ENCODE results near the gene PLK3. TPM values are rescaled to one million over a fixed set of nuclear protein-coding genes. Genes with fewer than 3 reads are reported as not detected.

PLK3 gene
- total RNA-seq, 2 experiments from 2014 or later: 8.8 to 10.1 TPM

DNA sequence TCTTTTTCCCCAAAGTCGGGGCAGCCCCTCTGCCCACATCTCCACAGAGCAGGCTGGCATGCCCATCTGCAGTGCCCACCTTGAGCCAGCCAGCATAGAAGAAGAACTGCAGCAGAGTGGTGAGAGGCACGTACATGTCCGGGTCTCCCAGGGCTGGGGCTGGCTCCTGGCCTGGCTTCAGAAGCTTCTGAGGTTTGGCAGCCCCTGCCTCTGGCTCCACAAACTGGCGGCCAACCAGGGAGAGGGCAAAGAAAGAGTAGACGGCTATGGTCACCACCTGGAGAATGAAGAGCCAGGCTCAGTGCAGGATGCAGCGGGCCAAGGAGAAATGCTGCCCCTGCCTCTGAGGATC lies 15.2 kb upstream of the PLK3 start:
- H3K4me2 ChIP-seq (ENCODE audit: low read length): peak overlapping the region; percentile 66
- H3K9me3 ChIP-seq (ENCODE audit: low read length): no peaks in the 10 kb centered on the region
- peak overlapping the region; percentile 40 for H3K27ac ChIP-seq (ENCODE audit: low read depth, low read length, poor library complexity, severe bottlenecking)
- H3K4me3 ChIP-seq (ENCODE audit: low read depth, low read length, poor library complexity, severe bottlenecking): peak overlapping the region; percentile 56
- TF ChIP-seq EZH2phosphoT487 (IDR thresholded peaks at IDR 0.05; ENCODE audit: borderline replicate concordance, low read depth, low read length) (no peak), CTCF (conservative IDR thresholded peaks at IDR 0.05; ENCODE audit: low read length) (peak; percentile 3; the same call in 1 of the 2 replicates)
- peak overlapping the region; percentile 93; the same call in 1 of the 2 replicates for H2AFZ ChIP-seq (ENCODE audit: low read length)
- intact Hi-C loops (cut with micrococcal nuclease; ENCODE audit: unreplicated experiment): no loop called here
- CTCF ChIA-PET (ENCODE audit: unreplicated experiment): interaction anchor here (0.7 to 2.5 kb wide), 2 partner anchors 9 to 24 kb away, joined by 4 to 9 read pairs; no protein-coding TSS in a partner anchor
- peaks cover 26% of the 10 kb centered on the region for H3K36me3 ChIP-seq (ENCODE audit: insufficient read depth, low read length)
- no peaks in the 10 kb centered on the region for H3K79me2 ChIP-seq (ENCODE audit: insufficient read depth, low read depth, low read length)
- H3K4me1 ChIP-seq (ENCODE audit: insufficient read depth, low read length, poor library complexity, severe bottlenecking): peaks cover 35% of the 10 kb centered on the region
- H4K20me1 ChIP-seq (ENCODE audit: insufficient read depth, low read length): no peaks in the 10 kb centered on the region
- BruUV-seq (replicated peaks): no TSS peak
- no peak for DNase-seq (ENCODE audit: low spot score)
- POLR2A ChIA-PET: interaction anchor here (0.5 to 4.4 kb wide), 6 partner anchors 10 to 721 kb away, joined by 3 to 20 read pairs (median 8); partner anchors contain the start of genes PLK3, RNU5D-1 and RPS8
- no peaks in the 10 kb centered on the region for H3K9me2 ChIP-seq (ENCODE audit: insufficient read depth, low read length)

DNA sequence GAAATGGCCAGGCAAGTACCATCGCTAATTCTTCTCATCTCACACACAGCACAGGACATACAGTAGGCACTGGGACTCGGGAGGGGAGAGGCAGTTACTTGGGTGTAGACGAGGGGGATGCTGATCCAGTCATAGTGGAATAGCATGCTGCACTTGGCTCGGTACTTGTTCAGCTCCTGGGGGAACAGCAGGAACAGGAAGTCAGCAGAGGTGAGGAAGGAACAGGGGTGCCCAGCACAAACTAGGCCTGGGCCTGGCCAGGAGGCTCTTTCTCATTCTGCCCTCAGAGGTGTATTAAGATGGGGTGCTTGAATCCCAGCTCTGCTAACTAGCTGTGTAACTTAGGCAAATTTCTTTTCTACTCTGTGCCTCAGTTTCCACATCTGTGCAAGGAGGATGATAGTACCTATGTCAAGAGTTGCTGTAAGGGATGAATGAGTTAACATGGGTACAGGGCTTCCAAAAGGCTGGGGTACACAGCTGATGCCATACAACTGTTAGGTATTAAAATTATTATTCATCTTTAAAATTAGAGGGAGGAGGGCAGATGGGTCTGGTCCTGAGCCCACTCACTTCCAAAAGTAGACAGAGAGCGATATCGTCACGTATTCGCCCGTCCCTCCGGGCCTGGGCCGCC lies 14.6 kb upstream of the PLK3 start:
- no peaks in the 10 kb centered on the region for H3K9me3 ChIP-seq (ENCODE audit: low read length)
- peaks cover 20% of the 10 kb centered on the region for H3K36me3 ChIP-seq (ENCODE audit: insufficient read depth, low read length)
- DNase-seq (ENCODE audit: low spot score): no peak
- TF ChIP-seq CTCF (conservative IDR thresholded peaks at IDR 0.05; ENCODE audit: low read length) (no peak), EZH2phosphoT487 (IDR thresholded peaks at IDR 0.05; ENCODE audit: borderline replicate concordance, low read depth, low read length) (no peak)
- H4K20me1 ChIP-seq (ENCODE audit: insufficient read depth, low read length): no peaks in the 10 kb centered on the region
- peaks cover 35% of the 10 kb centered on the region for H3K4me1 ChIP-seq (ENCODE audit: insufficient read depth, low read length, poor library complexity, severe bottlenecking)
- H3K9me2 ChIP-seq (ENCODE audit: insufficient read depth, low read length): no peaks in the 10 kb centered on the region
- H2AFZ ChIP-seq (ENCODE audit: low read length): peak overlapping the region; percentile 93; the same call in 1 of the 2 replicates
- peak overlapping the region; percentile 66 for H3K4me2 ChIP-seq (ENCODE audit: low read length)
- ChIA-PET POLR2A (interaction anchor here (0.5 to 4.4 kb wide), 6 partner anchors 10 to 720 kb away, joined by 3 to 20 read pairs (median 6); partner anchors contain the start of genes PLK3, RNU5D-1 and RPS8), CTCF (ENCODE audit: unreplicated experiment) (interaction anchor here (2.5 kb wide), 1 partner anchor 23 kb away, joined by 9 read pairs; no protein-coding TSS in a partner anchor)
- H3K27ac ChIP-seq (ENCODE audit: low read depth, low read length, poor library complexity, severe bottlenecking): peak overlapping the region; percentile 40
- no peaks in the 10 kb centered on the region for H3K79me2 ChIP-seq (ENCODE audit: insufficient read depth, low read depth, low read length)
- intact Hi-C loops (cut with micrococcal nuclease; ENCODE audit: unreplicated experiment): no loop called here
- H3K4me3 ChIP-seq (ENCODE audit: low read depth, low read length, poor library complexity, severe bottlenecking): peak overlapping the region; percentile 56
- BruUV-seq (replicated peaks): no TSS peak
